Esophagus muscularis mucosa (tissue), 4 donors: ENCODE results near the gene FABP3.

ENCODE experiments used
- CTCF ChIP-seq, 3 experiments: fragments of 200-600 bp in 2 of 3; fragments of 450-650 bp in 1 of 3; sonication (generic) in 2 of 3; IDR thresholded peaks; one replicate each; pipeline ENCODE4 v1.5.1; 2017 to 2019; ENCODE audit warnings: antibody characterized with exemption in 3 of 3, mild to moderate bottlenecking in 2 of 3, moderate library complexity in 1 of 3
- EP300 ChIP-seq: sonication (generic); formaldehyde crosslinking; IDR thresholded peaks from one replicate; pipeline ENCODE4 v1.6.1; 2017; ENCODE audit warnings: antibody characterized with exemption
- POLR2AphosphoS5 ChIP-seq, 2 donors: sonication (generic); formaldehyde crosslinking; IDR thresholded peaks; one replicate each; pipeline ENCODE4 v1.6.1; 2017; ENCODE audit warnings: antibody characterized with exemption in 2 of 2

GRCh38 chr1:31421371-31422040, 48.6 kb upstream of the FABP3 start:
- TF ChIP-seq EP300 (no peak), CTCF (IDR thresholded peaks at IDR 0.05) (peak in 2 of 3 experiments; percentile 11 to 31), POLR2AphosphoS5 (IDR thresholded peaks at IDR 0.05) (no peak)
